GM12878 (cell line): ENCODE measurements around the gene SBF1. TPM values are rescaled to one million over a fixed set of nuclear protein-coding genes. Genes with fewer than 3 reads are reported as not detected.

Source experiments
- ATAC-seq: fragments of 200-7000 bp; cut with Tn5 transposase; 3 replicates; pipeline ENCODE4 v1.9.1; 2020; ENCODE audit warnings: mild to moderate bottlenecking, moderate library complexity
- BruUV-seq: library from RNA; stranded (reverse); fragments of 400-500 nt; replicated peaks from 2 replicates; lab custom pipeline; 2021; lab: Mats Ljungman, UMichigan
- CTCF ChIA-PET: fragments of 300-600 bp; sonication (Branson Sonifier 250); formaldehyde crosslinking; extraction: SDS; loops from one replicate; lab custom pipeline; 2021; ENCODE audit warnings: inconsistent platforms; lab: Yijun Ruan, JAX
- POLR2A ChIA-PET: fragments of 350-600 bp; formaldehyde crosslinking; extraction: SDS; loops from one replicate; lab custom pipeline; 2021; ENCODE audit warnings: inconsistent platforms; lab: Charles Lee
- RAD21 ChIA-PET: fragments of 300-600 bp; sonication (Branson Sonifier 250); formaldehyde crosslinking; loops from one replicate; lab custom pipeline; 2023; ENCODE audit warnings: antibody characterized with exemption; ENCODE audit not compliant: unreplicated experiment; lab: Charles Lee
- SMC1A ChIA-PET: fragments of 300-600 bp; sonication (Branson Sonifier 250); formaldehyde crosslinking; loops from one replicate; lab custom pipeline; 2023; ENCODE audit not compliant: unreplicated experiment, uncharacterized antibody; lab: Charles Lee
- DNase-seq: peaks from one replicate; pipeline ENCODE4 v3.0.0-alpha.2; 2011; ENCODE audit warnings: low read depth, low spot score
- FAIRE-seq: peaks from 3 replicates; lab custom pipeline; 2011; peaks lifted over from hg19 to GRCh38; lab: Jason Lieb, UNC
- H2AFZ ChIP-seq: 2 replicates; pipeline ENCODE4 v1.6.0; 2011; ENCODE audit warnings: low read depth, low read length, control low read depth; ENCODE audit not compliant: control insufficient read depth
- H3K27ac ChIP-seq: 2 replicates; pipeline ENCODE4 v1.5.1; 2011; ENCODE audit warnings: control low read depth; ENCODE audit not compliant: control insufficient read depth, insufficient read depth
- H3K27me3 ChIP-seq, 2 experiments: replicated peaks in 1 of 2; 2 replicates each; pipeline versions ENCODE4 v1.6.0 to v1.6.1; 2011; ENCODE audit warnings: low read length in 1 of 2; ENCODE audit not compliant: control insufficient read depth in 2 of 2, insufficient read depth in 2 of 2
- H3K36me3 ChIP-seq, 2 experiments: 2 replicates each; pipeline ENCODE4 v1.5.1; 2011; ENCODE audit warnings: low read length in 1 of 2; ENCODE audit not compliant: control insufficient read depth in 2 of 2, insufficient read depth in 2 of 2
- H3K4me1 ChIP-seq: 2 replicates; pipeline ENCODE4 v1.6.1; 2011; ENCODE audit warnings: mild to moderate bottlenecking, low read length, moderate library complexity, mixed read lengths; ENCODE audit not compliant: control insufficient read depth, insufficient read depth
- H3K4me2 ChIP-seq: 2 replicates; pipeline ENCODE4 v1.6.0; 2011; ENCODE audit warnings: control low read depth; ENCODE audit not compliant: control insufficient read depth, insufficient read depth
- H3K4me3 ChIP-seq: fragments of 200-600 bp; sonication (generic); 2 replicates; pipeline ENCODE4 v1.5.1; 2016
- H3K79me2 ChIP-seq: 2 replicates; pipeline ENCODE4 v1.6.0; 2011; ENCODE audit warnings: low read length; ENCODE audit not compliant: control insufficient read depth, insufficient read depth
- H3K9ac ChIP-seq: 2 replicates; pipeline ENCODE4 v1.8.0; 2011; ENCODE audit warnings: low read length, control low read depth, mixed read lengths; ENCODE audit not compliant: control insufficient read depth, insufficient read depth
- H3K9me3 ChIP-seq: replicated peaks from 3 replicates; pipeline ENCODE4 v1.5.1; 2011; ENCODE audit warnings: mild to moderate bottlenecking, low read length; ENCODE audit not compliant: control insufficient read depth, insufficient read depth
- H4K20me1 ChIP-seq: 2 replicates; pipeline ENCODE4 v1.6.0; 2011; ENCODE audit not compliant: control insufficient read depth, insufficient read depth
- BCL11A ChIP-seq: IDR thresholded peaks from 2 replicates; pipeline ENCODE4 v1.6.1; 2011; ENCODE audit warnings: low read depth, low read length
- CBX5 ChIP-seq: sonication (generic); IDR thresholded peaks from 2 replicates; pipeline ENCODE4 v1.6.1; 2016; ENCODE audit warnings: low read depth, moderate library complexity, mild to moderate bottlenecking, inconsistent platforms
- NKRF ChIP-seq: fragments of 450-650 bp; conservative IDR thresholded peaks from 2 replicates; pipeline ENCODE4 v1.6.1; 2017; ENCODE audit warnings: mild to moderate bottlenecking, moderate library complexity
- POLR2AphosphoS5 ChIP-seq: IDR thresholded peaks from 2 replicates; pipeline ENCODE4 v1.6.1; 2011; ENCODE audit warnings: mild to moderate bottlenecking, low read length, inconsistent platforms
- SMAD5 ChIP-seq: IDR thresholded peaks from 2 replicates; pipeline ENCODE4 v1.6.1; 2016; ENCODE audit warnings: antibody characterized with exemption, low read depth
- ZNF384 ChIP-seq: IDR thresholded peaks from 2 replicates; pipeline ENCODE4 v1.6.1; 2012; ENCODE audit warnings: low read depth, mild to moderate bottlenecking, low read length, improper control_type of control experiment, borderline replicate concordance
- WGBS: methylation state at CpG from one replicate; pipeline ENCODE4 v1.1.6; 2016; ENCODE audit warnings: low lambda C conversion rate; ENCODE audit not compliant: insufficient replicate concordance, insufficient coverage; ENCODE audit errors: missing lambda C conversion rate; 5-methylcytosine and 5-hydroxymethylcytosine counted together
- in situ Hi-C: fragments of 300-500 bp; cut with MboI; formaldehyde crosslinking; loops from 9 replicates; pipeline ENCODE4 v1.14.3; 2018; ENCODE audit warnings: mixed read lengths
- intact Hi-C: fragments of 100-400 bp; cut with micrococcal nuclease; formaldehyde crosslinking; loops from one replicate; pipeline ENCODE4 v1.14.2; 2022; ENCODE audit not compliant: unreplicated experiment
- polyA plus RNA-seq, 11 experiments: library from polyadenylated mRNA; depleted of rRNA in 4 of 11; unstranded in 6 of 11; stranded (reverse) in 5 of 11; fragments of >200 nt; fragmentation: Nextera tagmentation in 4 of 11; fragmentation: Illumina TruSeq in 1 of 11; extraction: Ambion mirVana in 4 of 11; extraction: Trizol in 1 of 11; gene quantifications; 1 replicate in 1 of 11; 2 replicates in 10 of 11; pipeline versions ENCODE4 v1.2.1 to v1.2.3, GENCODE V29; 2011 to 2016; ENCODE audit warnings: inconsistent platforms in 2 of 11, missing spikeins in 2 of 11, low read depth in 1 of 11
- total RNA-seq, 4 experiments: library from RNA; depleted of rRNA in 3 of 4; stranded (reverse); fragments of >200 nt in 3 of 4; fragmentation: Illumina TruSeq in 1 of 4; extraction: Trizol in 1 of 4; gene quantifications; 2 replicates each; pipeline versions ENCODE4 v1.2.1 to v1.2.3, GENCODE V29; 2013 to 2021

Gene SBF1
- total and polyA plus RNA-seq, 10 of the 15 experiments (the other 5 are each of a cell fraction or from before 2014, with no cell fraction given) = 0.23 to 95.0 (median 17.8) TPM

GRCh38 chr22:50474710-50475651 lies at the start of gene SBF1 (continued):
- peak; percentile 58 for TF ChIP-seq NKRF
- TF ChIP-seq CBX5 = no peak
- TF ChIP-seq BCL11A = no peak
- TF ChIP-seq, all 136 proteins: peak for 16

GRCh38 chr22:50523806-50524675 lies 49.2 kb upstream of the SBF1 start:
- Histone ChIP-seq H3K27me3 (no peaks in the 10 kb centered on the region), H3K4me2 (peak overlapping the region; percentile 97), H3K79me2 (peaks cover 40% of the 10 kb centered on the region), H2AFZ (no peak overlapping the region), H4K20me1 (no peaks in the 10 kb centered on the region), H3K4me1 (peaks cover 15% of the 10 kb centered on the region), H3K9ac (peak overlapping the region; percentile 94), H3K9me3 (no peaks in the 10 kb centered on the region), H3K27ac (peak overlapping the region; percentile 94), H3K36me3 (peaks cover 5 to 32% of the 10 kb centered on the region in 2 experiments; a peak in 3 of 4 replicates), H3K4me3 (peak overlapping the region; percentile 74)
- SMC1A ChIA-PET = interaction anchor here (0.7 to 5.8 kb wide), 6 partner anchors 16 to 97 kb away, joined by 3 to 58 read pairs (median 12); partner anchors contain the start of genes LMF2, NCAPH2 and SYCE3
- in situ Hi-C loops = no loop called here
- RAD21 ChIA-PET = interaction anchor here (2.2 to 6.3 kb wide), 3 partner anchors 15 to 97 kb away, joined by 43 to 106 read pairs (median 64); partner anchors contain the start of genes LMF2 and NCAPH2
- 78% methylated on average over 25 of the region's 25 CpGs for WGBS
- intact Hi-C loops = no loop called here
- FAIRE-seq (no peak), ATAC-seq (no peak), DNase-seq (no peak)
- peak; percentile 17 for TF ChIP-seq POLR2AphosphoS5
- TF ChIP-seq ZNF384 = no peak
- peak; percentile 49; the same call in 1 of the 2 replicates for TF ChIP-seq SMAD5
- BruUV-seq = no TSS peak
- CTCF ChIA-PET = interaction anchor here (1.1 to 3.5 kb wide), 7 partner anchors 15 to 54 kb away, joined by 3 to 38 read pairs (median 11); partner anchors contain the start of genes LMF2, NCAPH2 and SYCE3
- POLR2A ChIA-PET = interaction anchor here (0.5 to 6.5 kb wide), 8 partner anchors 9 to 113 kb away, joined by 3 to 232 read pairs (median 9); partner anchors contain the start of genes KLHDC7B, LMF2 and NCAPH2
